ENCODE data around the gene YIF1A.

- TF ChIP-seq CTCF (IDR thresholded peaks at IDR 0.05) (no peak), POLR2A (IDR thresholded peaks at IDR 0.05) (no peak)
Observed at GRCh38 chr11:66251809-66252208, 37.1 kb downstream of the YIF1A start.

Measured in lower leg skin (tissue), 3 donors.